ENCODE measurements around the gene COQ10B. TPM values are rescaled to one million over a fixed set of nuclear protein-coding genes. Genes with fewer than 3 reads are reported as not detected.

COQ10B gene
- total RNA-seq, 6 donors from 2014 or later: 10.2 to 35.1 (median 25.6) TPM

- peaks cover 0 to 19% (median 14%) of the 10 kb centered on the region in 4 donors for H3K9me3 ChIP-seq
- DNase-seq: no peak
- H3K27ac ChIP-seq: no peak overlapping the region
- no peaks in the 10 kb centered on the region for H3K27me3 ChIP-seq
- TF ChIP-seq POLR2AphosphoS5 (IDR thresholded peaks at IDR 0.05): no peak
- TF ChIP-seq EP300 (IDR thresholded peaks at IDR 0.05): no peak
- no peak for TF ChIP-seq CTCF (IDR thresholded peaks at IDR 0.05)
- no peak for TF ChIP-seq POLR2A (IDR thresholded peaks at IDR 0.05)
- ATAC-seq (ENCODE audit: low FRiP score in 2 of 2): no peak
- peaks cover 26 to 66% (median 51%) of the 10 kb centered on the region in 4 donors for H3K36me3 ChIP-seq
- 93 to 95% methylated on average over 2 of the region's 2 CpGs for WGBS, 2 donors
- H3K4me1 ChIP-seq: no peaks in the 10 kb centered on the region
- H3K4me3 ChIP-seq: no peak overlapping the region
These were observed 32.8 kb downstream of the COQ10B start for GRCh38 chr2:197486175-197486574.

- H3K4me1 ChIP-seq: no peaks in the 10 kb centered on the region
- 82 to 88% methylated on average over 2 to 4 of the region's 4 CpGs for WGBS, 2 donors
- DNase-seq (no peak), ATAC-seq (ENCODE audit: low FRiP score in 2 of 2) (no peak)
- TF ChIP-seq EP300 (IDR thresholded peaks at IDR 0.05): no peak
- no peak for TF ChIP-seq CTCF (IDR thresholded peaks at IDR 0.05)
- TF ChIP-seq POLR2A (IDR thresholded peaks at IDR 0.05): no peak
- no peak for TF ChIP-seq POLR2AphosphoS5 (IDR thresholded peaks at IDR 0.05)
- H3K27ac ChIP-seq: no peak overlapping the region
- no peaks in the 10 kb centered on the region for H3K27me3 ChIP-seq
- H3K4me3 ChIP-seq: no peak overlapping the region
- peaks cover 0 to 16% (median 14%) of the 10 kb centered on the region in 4 donors for H3K9me3 ChIP-seq
- peaks cover 30 to 72% (median 58%) of the 10 kb centered on the region in 4 donors for H3K36me3 ChIP-seq
These were observed 34.0 kb downstream of the COQ10B start for GRCh38 chr2:197487385-197487784.

- Histone ChIP-seq H3K36me3 (peaks cover 12 to 72% (median 42%) of the 10 kb centered on the region in 4 donors), H3K27ac (no peak overlapping the region), H3K27me3 (no peaks in the 10 kb centered on the region), H3K4me3 (no peak overlapping the region), H3K9me3 (no peaks in the 10 kb centered on the region), H3K4me1 (peaks cover 12 to 29% (median 20%) of the 10 kb centered on the region in 4 donors)
- WGBS, 2 donors: 87 to 95% methylated on average over 2 of the region's 2 CpGs
- TF ChIP-seq POLR2AphosphoS5 (IDR thresholded peaks at IDR 0.05): no peak
- ATAC-seq (ENCODE audit: low FRiP score in 2 of 2) (no peak), DNase-seq (no peak)
These were observed 42.2 kb downstream of the COQ10B start for GRCh38 chr2:197495433-197496134.

GRCh38 chr2:197496695-197497094 lies 43.3 kb downstream of the COQ10B start:
- ATAC-seq (ENCODE audit: low FRiP score in 2 of 2): no peak

GRCh38 chr2:197497326-197497725 lies 44.0 kb downstream of the COQ10B start:
- ATAC-seq (ENCODE audit: low FRiP score in 2 of 2): no peak
- Histone ChIP-seq H3K27ac (no peak overlapping the region), H3K9me3 (no peaks in the 10 kb centered on the region), H3K4me3 (no peak overlapping the region), H3K36me3 (peaks cover 8 to 54% (median 29%) of the 10 kb centered on the region in 4 donors), H3K27me3 (no peaks in the 10 kb centered on the region), H3K4me1 (peaks cover 27 to 44% (median 35%) of the 10 kb centered on the region in 4 donors)
- DNase-seq: no peak
- no peak for TF ChIP-seq POLR2AphosphoS5 (IDR thresholded peaks at IDR 0.05)
- no peak for TF ChIP-seq EP300 (IDR thresholded peaks at IDR 0.05)
- TF ChIP-seq CTCF (IDR thresholded peaks at IDR 0.05): no peak
- no peak for TF ChIP-seq POLR2A (IDR thresholded peaks at IDR 0.05)
- WGBS, 2 donors: 36 to 49% methylated on average over 2 of the region's 2 CpGs

More at GRCh38 chr2:197496695-197497094, 43.3 kb downstream of the COQ10B start:
- no peak for DNase-seq
- Histone ChIP-seq H3K4me1 (peaks cover 20 to 39% (median 29%) of the 10 kb centered on the region in 4 donors), H3K27me3 (no peaks in the 10 kb centered on the region), H3K9me3 (no peaks in the 10 kb centered on the region), H3K27ac (no peak overlapping the region), H3K36me3 (peaks cover 12 to 61% (median 35%) of the 10 kb centered on the region in 4 donors), H3K4me3 (no peak overlapping the region)
- TF ChIP-seq POLR2AphosphoS5 (IDR thresholded peaks at IDR 0.05): no peak
- no peak for TF ChIP-seq CTCF (IDR thresholded peaks at IDR 0.05)
- no peak for TF ChIP-seq POLR2A (IDR thresholded peaks at IDR 0.05)
- TF ChIP-seq EP300 (IDR thresholded peaks at IDR 0.05): no peak
